Measurements from ENCODE around the gene LPAR3. TPM values are rescaled to one million over a fixed set of nuclear protein-coding genes. Genes with fewer than 3 reads are reported as not detected.
A peak's percentile ranks its signal among the peaks of the same experiment; 100 is the strongest.

Gene LPAR3
- total RNA-seq, 2 donors from 2014 or later = 40.4 to 56.7 TPM

GRCh38 chr1:84855691-84856630, 37.0 kb downstream of the LPAR3 start:
- H3K36me3 ChIP-seq = no peaks in the 10 kb centered on the region
- no peak for DNase-seq (ENCODE audit: low spot score)
- no peak for TF ChIP-seq CTCF (IDR thresholded peaks at IDR 0.05)

GRCh38 chr1:84855168-84855567, 37.8 kb downstream of the LPAR3 start:
- H3K27ac ChIP-seq = peak overlapping the region in 1 of 2 donors; percentile 50
- H3K36me3 ChIP-seq = no peaks in the 10 kb centered on the region
- H3K27me3 ChIP-seq = no peaks in the 10 kb centered on the region
- no peaks in the 10 kb centered on the region for H3K9me3 ChIP-seq
- no peak for TF ChIP-seq CTCF (IDR thresholded peaks at IDR 0.05)
- DNase-seq (ENCODE audit: low spot score) = no peak
- H3K4me3 ChIP-seq = no peak overlapping the region
- peaks cover 0 to 12% of the 10 kb centered on the region in 2 donors for H3K4me1 ChIP-seq

More at GRCh38 chr1:84855691-84856630, 37.0 kb downstream of the LPAR3 start:
- Histone ChIP-seq H3K4me1 (peaks cover 0 to 12% of the 10 kb centered on the region in 2 donors), H3K4me3 (no peak overlapping the region), H3K9me3 (no peaks in the 10 kb centered on the region), H3K27me3 (no peaks in the 10 kb centered on the region), H3K27ac (peak overlapping the region; percentile 7 to 50)

GRCh38 chr1:84853741-84854721, 39.0 kb downstream of the LPAR3 start:
- H3K9me3 ChIP-seq = no peaks in the 10 kb centered on the region
- H3K27ac ChIP-seq = no peak overlapping the region
- no peak for DNase-seq (ENCODE audit: low spot score)
- TF ChIP-seq CTCF (IDR thresholded peaks at IDR 0.05) = no peak
- no peaks in the 10 kb centered on the region for H3K27me3 ChIP-seq
- H3K4me3 ChIP-seq = no peak overlapping the region
- H3K36me3 ChIP-seq = no peaks in the 10 kb centered on the region
- H3K4me1 ChIP-seq = peaks cover 0 to 12% of the 10 kb centered on the region in 2 donors

GRCh38 chr1:84851839-84852238, 41.2 kb downstream of the LPAR3 start:
- Histone ChIP-seq H3K4me3 (no peak overlapping the region), H3K36me3 (no peaks in the 10 kb centered on the region), H3K4me1 (peaks cover 0 to 28% of the 10 kb centered on the region in 2 donors), H3K27me3 (no peaks in the 10 kb centered on the region), H3K27ac (no peak overlapping the region), H3K9me3 (no peaks in the 10 kb centered on the region)
- TF ChIP-seq CTCF (IDR thresholded peaks at IDR 0.05) = no peak
- no peak for DNase-seq (ENCODE audit: low spot score)

GRCh38 chr1:84849357-84849975, 43.5 kb downstream of the LPAR3 start:
- DNase-seq (ENCODE audit: low spot score) = no peak

More at GRCh38 chr1:84849357-84849975, 43.5 kb downstream of the LPAR3 start:
- Histone ChIP-seq H3K36me3 (no peaks in the 10 kb centered on the region), H3K27me3 (no peaks in the 10 kb centered on the region), H3K9me3 (no peaks in the 10 kb centered on the region), H3K4me3 (no peak overlapping the region), H3K4me1 (peaks cover 0 to 18% of the 10 kb centered on the region in 2 donors), H3K27ac (peak overlapping the region; percentile 55 to 68)
- TF ChIP-seq CTCF (IDR thresholded peaks at IDR 0.05) = no peak
